ENCODE results near the gene LRRC39.

The LRRC39 gene

GRCh38 chr1:100100202-100100601 lies 77.9 kb downstream of the LRRC39 start:
- in situ Hi-C loops (cut with HindIII; ENCODE audit: low pct_ligation_motif_present, low pct_unique_long_range_greater_than_20kb, low sequenced_read_pairs), result no loop called here
- no peak for DNase-seq
